ENCODE measurements around the gene CLMN.

The CLMN gene

DNA sequence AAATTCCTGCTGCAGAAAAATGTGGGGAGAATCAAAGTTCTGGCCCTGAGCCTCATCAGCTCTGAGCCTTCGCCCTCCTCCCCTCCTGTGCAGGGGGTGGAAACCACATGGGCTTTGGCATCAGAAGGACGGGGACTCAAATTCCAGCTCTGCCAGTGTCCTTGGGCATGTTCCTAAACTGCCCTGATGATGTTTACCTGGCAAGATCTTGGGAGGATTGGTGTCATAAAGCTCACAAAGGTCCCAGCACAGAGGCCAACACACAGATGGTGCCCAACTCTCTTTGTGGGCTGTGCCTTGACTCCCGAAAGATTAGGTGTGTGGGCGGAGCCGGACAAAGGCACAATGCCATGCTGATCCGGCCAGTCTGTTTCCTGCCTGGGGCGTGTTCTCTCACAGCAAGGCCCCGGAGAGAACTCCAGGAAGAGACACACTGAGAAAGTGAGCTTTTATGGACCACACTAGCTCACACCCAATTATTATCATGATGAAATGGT is 20.5 kb upstream of the CLMN start:
- Mint-ChIP-seq H3K4me1 (no peaks in the 10 kb centered on the region), H3K9me3 (no peaks in the 10 kb centered on the region), H3K4me3 (no peak overlapping the region), H3K27me3 (ENCODE audit: low read depth, poor library complexity) (peaks cover 32% of the 10 kb centered on the region), H3K36me3 (ENCODE audit: low read depth) (no peaks in the 10 kb centered on the region), H3K27ac (no peak overlapping the region)
- TF ChIP-seq, protein P1, sequence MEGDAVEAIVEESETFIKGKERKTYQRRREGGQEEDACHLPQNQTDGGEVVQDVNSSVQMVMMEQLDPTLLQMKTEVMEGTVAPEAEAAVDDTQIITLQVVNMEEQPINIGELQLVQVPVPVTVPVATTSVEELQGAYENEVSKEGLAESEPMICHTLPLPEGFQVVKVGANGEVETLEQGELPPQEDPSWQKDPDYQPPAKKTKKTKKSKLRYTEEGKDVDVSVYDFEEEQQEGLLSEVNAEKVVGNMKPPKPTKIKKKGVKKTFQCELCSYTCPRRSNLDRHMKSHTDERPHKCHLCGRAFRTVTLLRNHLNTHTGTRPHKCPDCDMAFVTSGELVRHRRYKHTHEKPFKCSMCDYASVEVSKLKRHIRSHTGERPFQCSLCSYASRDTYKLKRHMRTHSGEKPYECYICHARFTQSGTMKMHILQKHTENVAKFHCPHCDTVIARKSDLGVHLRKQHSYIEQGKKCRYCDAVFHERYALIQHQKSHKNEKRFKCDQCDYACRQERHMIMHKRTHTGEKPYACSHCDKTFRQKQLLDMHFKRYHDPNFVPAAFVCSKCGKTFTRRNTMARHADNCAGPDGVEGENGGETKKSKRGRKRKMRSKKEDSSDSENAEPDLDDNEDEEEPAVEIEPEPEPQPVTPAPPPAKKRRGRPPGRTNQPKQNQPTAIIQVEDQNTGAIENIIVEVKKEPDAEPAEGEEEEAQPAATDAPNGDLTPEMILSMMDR (IDR thresholded peaks at IDR 0.05): no peak
- no peak for DNase-seq

DNA sequence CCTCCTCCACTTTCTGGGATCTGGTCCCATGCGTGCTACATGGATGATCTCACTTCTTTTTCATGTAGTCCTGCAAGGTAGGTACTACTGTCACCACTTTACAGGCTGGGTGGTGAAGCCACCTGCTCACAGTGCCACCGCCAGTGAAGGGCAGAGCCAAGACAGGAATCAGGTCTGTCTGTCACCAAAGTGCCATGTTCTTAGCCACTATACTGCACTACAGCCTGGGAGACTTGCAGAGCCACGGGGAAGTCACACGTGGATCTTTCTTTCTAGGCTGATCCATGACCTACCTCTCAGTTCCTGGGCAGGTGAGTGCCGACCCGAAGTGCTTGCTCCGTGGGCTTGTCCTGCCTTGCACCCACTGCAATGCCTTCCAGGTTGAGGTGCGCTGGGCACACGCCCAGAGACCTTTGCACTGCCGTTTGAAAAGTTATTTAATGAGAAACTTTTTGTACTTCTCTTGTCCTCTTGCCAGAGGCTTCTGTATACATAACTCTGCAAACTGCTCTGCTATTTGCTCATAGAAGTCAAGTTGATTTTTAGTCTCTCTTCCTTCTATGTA is 19.7 kb upstream of the CLMN start:
- peaks cover 39% of the 10 kb centered on the region for H3K27me3 Mint-ChIP-seq (ENCODE audit: low read depth, poor library complexity)
- no peak for DNase-seq
- no peaks in the 10 kb centered on the region for H3K4me1 Mint-ChIP-seq
- TF ChIP-seq, protein P1 (IDR thresholded peaks at IDR 0.05): no peak
- H3K9me3 Mint-ChIP-seq: peaks cover 7% of the 10 kb centered on the region
- no peaks in the 10 kb centered on the region for H3K36me3 Mint-ChIP-seq (ENCODE audit: low read depth)
- H3K4me3 Mint-ChIP-seq: no peak overlapping the region
- no peak overlapping the region for H3K27ac Mint-ChIP-seq

DNA sequence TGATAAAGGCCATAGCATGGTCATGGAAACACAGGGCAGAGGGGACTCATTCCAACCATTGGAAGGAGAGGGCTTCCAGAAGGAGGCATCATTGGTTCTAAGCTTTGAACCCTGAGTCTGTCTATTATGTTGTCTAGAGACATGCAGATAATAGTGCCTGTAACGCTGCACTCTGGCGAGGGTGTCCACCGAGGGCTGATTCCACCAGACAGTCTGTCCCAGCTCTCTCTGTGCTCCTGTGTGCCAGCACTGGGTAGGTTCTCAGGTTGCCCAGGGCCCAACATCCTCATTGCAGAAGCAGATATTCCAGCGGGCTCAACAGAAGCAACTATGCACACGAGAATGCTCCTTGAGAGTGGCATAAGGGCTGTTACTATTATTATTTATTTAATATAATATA is 18.7 kb upstream of the CLMN start:
- Mint-ChIP-seq H3K9me3 (peaks cover 7% of the 10 kb centered on the region), H3K27ac (no peak overlapping the region), H3K27me3 (ENCODE audit: low read depth, poor library complexity) (peaks cover 42% of the 10 kb centered on the region), H3K4me3 (no peak overlapping the region), H3K4me1 (no peaks in the 10 kb centered on the region), H3K36me3 (ENCODE audit: low read depth) (no peaks in the 10 kb centered on the region)
- TF ChIP-seq, protein P1 (IDR thresholded peaks at IDR 0.05): no peak
- DNase-seq: no peak

DNA sequence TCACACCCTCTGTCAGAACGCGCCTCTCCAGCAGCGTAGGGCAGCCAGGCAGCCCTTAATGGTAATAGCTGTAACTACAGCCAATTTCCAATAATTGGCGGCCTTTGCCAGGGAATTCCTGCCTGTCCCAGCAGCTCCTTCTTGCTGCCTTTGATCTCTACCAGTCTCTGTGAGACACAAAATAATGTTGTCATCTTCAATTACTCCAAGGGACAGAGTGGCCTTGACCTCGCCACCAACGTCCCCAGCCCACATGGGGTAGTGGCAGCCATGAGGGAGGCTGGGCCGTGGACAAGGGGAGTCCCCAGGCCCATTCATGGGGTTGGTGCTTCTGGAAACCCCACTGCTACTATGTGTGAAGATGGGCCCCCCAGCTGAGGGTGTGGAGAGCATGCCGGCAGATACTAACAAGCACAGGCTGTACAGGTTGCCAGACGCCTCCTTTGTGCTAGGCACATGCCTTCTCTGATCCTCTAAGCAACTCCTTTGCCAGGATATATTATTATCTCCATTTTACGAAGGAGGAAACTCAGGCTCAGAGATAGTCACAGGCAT is 17.4 kb upstream of the CLMN start:
- no peak overlapping the region for H3K27ac Mint-ChIP-seq
- H3K27me3 Mint-ChIP-seq (ENCODE audit: low read depth, poor library complexity): peaks cover 47% of the 10 kb centered on the region

DNA sequence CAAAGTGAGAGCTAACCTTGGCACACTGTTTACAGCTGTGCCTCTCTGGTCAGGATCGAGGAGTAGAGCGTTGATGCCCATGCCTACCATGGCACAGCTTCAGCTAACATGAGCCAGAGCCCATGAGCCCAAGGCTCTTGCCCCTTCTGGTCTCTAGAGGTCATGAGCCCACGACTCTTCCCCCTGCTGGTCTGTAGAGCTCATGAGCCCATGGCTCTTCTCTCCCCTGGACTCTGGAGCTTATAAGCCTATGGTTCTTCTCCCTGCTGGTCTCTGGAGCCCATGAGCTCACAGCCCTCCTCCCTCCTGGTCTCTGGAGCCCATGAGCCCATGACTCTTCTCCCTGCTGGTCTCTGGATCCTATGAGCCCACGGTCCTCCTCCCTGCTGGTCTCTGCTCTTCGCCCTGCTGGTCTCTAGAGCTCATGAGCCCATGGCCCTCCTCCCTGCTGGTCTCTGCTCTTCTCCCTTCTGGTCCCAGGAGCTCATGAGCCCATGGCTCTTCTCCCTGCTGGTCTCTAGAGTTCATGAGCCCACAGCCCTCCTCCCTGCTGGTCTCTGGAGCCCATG is 16.6 kb upstream of the CLMN start:
- DNase-seq: no peak
- Mint-ChIP-seq H3K27ac (no peak overlapping the region), H3K9me3 (peaks cover 7% of the 10 kb centered on the region), H3K4me1 (no peaks in the 10 kb centered on the region), H3K4me3 (no peak overlapping the region), H3K36me3 (ENCODE audit: low read depth) (no peaks in the 10 kb centered on the region), H3K27me3 (ENCODE audit: low read depth, poor library complexity) (peaks cover 43% of the 10 kb centered on the region)
- TF ChIP-seq, protein P1 (IDR thresholded peaks at IDR 0.05): no peak

More for the DNA sequence above, 17.4 kb upstream of the CLMN start:
- no peak for DNase-seq
- no peaks in the 10 kb centered on the region for H3K4me1 Mint-ChIP-seq
- no peaks in the 10 kb centered on the region for H3K36me3 Mint-ChIP-seq (ENCODE audit: low read depth)
- no peak overlapping the region for H3K4me3 Mint-ChIP-seq
- H3K9me3 Mint-ChIP-seq: peaks cover 7% of the 10 kb centered on the region
- TF ChIP-seq, protein P1 (IDR thresholded peaks at IDR 0.05): no peak

DNA sequence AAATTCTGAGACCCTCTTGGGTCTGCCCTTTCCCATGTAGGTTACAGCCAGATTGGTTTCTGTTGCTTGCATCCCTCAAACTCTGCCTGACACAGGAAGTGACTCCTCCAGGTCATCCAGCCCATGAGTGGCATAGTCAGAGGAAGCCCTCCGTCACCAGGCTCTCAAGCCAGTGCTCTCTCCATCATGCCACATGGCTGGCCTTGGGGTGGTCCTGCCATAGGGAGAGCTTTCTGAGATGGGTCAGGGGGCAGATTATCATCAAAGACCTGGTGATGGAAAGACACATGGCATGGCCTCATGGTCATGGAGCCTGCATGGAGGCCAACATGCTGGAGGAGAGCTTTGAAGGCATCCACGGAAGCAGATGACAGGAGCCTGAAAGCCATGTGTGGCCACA is 15.4 kb upstream of the CLMN start:
- H3K4me1 Mint-ChIP-seq: no peaks in the 10 kb centered on the region

More for the DNA sequence above, 15.4 kb upstream of the CLMN start:
- H3K9me3 Mint-ChIP-seq: peaks cover 7% of the 10 kb centered on the region
- H3K36me3 Mint-ChIP-seq (ENCODE audit: low read depth): no peaks in the 10 kb centered on the region
- no peak overlapping the region for H3K4me3 Mint-ChIP-seq
- peaks cover 36% of the 10 kb centered on the region for H3K27me3 Mint-ChIP-seq (ENCODE audit: low read depth, poor library complexity)
- TF ChIP-seq, protein P1 (IDR thresholded peaks at IDR 0.05): no peak
- H3K27ac Mint-ChIP-seq: no peak overlapping the region
- no peak for DNase-seq

Data from nephron progenitor cell (in vitro differentiated cells).